Activated CD8-positive, alpha-beta memory T cell treated with anti-CD3 and anti-CD28 coated beads, Interleukin-2, amount 50 U/mL, for 24 hours (primary cell): ENCODE measurements around the gene CLDN14.
"Not testable (repeated sequence)": the region's sequence is repeated elsewhere in the genome, so short reads cannot be mapped to it uniquely, and the experiment has no call there.

Experiments used
- DNase-seq: peaks from one replicate; pipeline ENCODE4 v3.0.0-alpha.2; 2020; ENCODE audit errors: extremely low read depth

CLDN14 gene

GRCh38 chr21:36501589-36501892 is 21.6 kb upstream of the CLDN14 start:
- DNase-seq, result no peak

- DNase-seq, result no peak
Measured at GRCh38 chr21:36499578-36500471, 19.9 kb upstream of the CLDN14 start.

- no peak for DNase-seq
Measured at GRCh38 chr21:36494557-36494956, 14.6 kb upstream of the CLDN14 start.

GRCh38 chr21:36491209-36491910 is 11.4 kb upstream of the CLDN14 start:
- DNase-seq, result no peak

GRCh38 chr21:36489776-36490165 is 9.8 kb upstream of the CLDN14 start:
- DNase-seq, result no peak

- DNase-seq, result no peak
Measured at GRCh38 chr21:36489103-36489775, 9.3 kb upstream of the CLDN14 start.

- no peak for DNase-seq
Measured at GRCh38 chr21:36487641-36488307, 7.9 kb upstream of the CLDN14 start.

GRCh38 chr21:36486246-36486645 is 6.3 kb upstream of the CLDN14 start:
- DNase-seq, result no peak

- no peak for DNase-seq
Measured at GRCh38 chr21:36485476-36485875, 5.6 kb upstream of the CLDN14 start.

- no peak for DNase-seq
Measured at GRCh38 chr21:36483095-36483494, 3.2 kb upstream of the CLDN14 start.

- no peak for DNase-seq
Measured at GRCh38 chr21:36482673-36483072, 2.8 kb upstream of the CLDN14 start.

- no peak for DNase-seq
Measured at GRCh38 chr21:36482181-36482580, 2.3 kb upstream of the CLDN14 start.

GRCh38 chr21:36481639-36482038 is 1.7 kb upstream of the CLDN14 start:
- DNase-seq, result no peak

GRCh38 chr21:36480618-36481017 is 696 bp upstream of the CLDN14 start:
- no peak for DNase-seq

GRCh38 chr21:36478941-36479340 is 981 bp downstream of the CLDN14 start:
- DNase-seq, result no peak

- DNase-seq, result peak; percentile 2
Measured at GRCh38 chr21:36478207-36478701, 1.7 kb downstream of the CLDN14 start.

- DNase-seq, result no peak
Measured at GRCh38 chr21:36477559-36477958, 2.4 kb downstream of the CLDN14 start.

GRCh38 chr21:36477001-36477400 is 2.9 kb downstream of the CLDN14 start:
- DNase-seq, result no peak

- not testable (repeated sequence) for DNase-seq
Measured at GRCh38 chr21:36476541-36476940, 3.4 kb downstream of the CLDN14 start.

- no peak for DNase-seq
Measured at GRCh38 chr21:36474591-36474990, 5.3 kb downstream of the CLDN14 start.

- DNase-seq, result no peak
Measured at GRCh38 chr21:36473203-36473602, 6.7 kb downstream of the CLDN14 start.

GRCh38 chr21:36472377-36472776 is 7.5 kb downstream of the CLDN14 start:
- DNase-seq, result no peak
